GM10248 (cell line): Measurements from ENCODE around the gene RMI1.

ENCODE experiments used
- CTCF ChIA-PET: fragments of 300-600 bp; sonication (Branson Sonifier 250); formaldehyde crosslinking; extraction: SDS; loops from one replicate; lab custom pipeline; 2021; ENCODE audit warnings: antibody characterized with exemption; lab: Yijun Ruan, JAX
- POLR2A ChIA-PET: fragments of 350-650 bp; sonication (Branson Sonifier 250); formaldehyde crosslinking; extraction: SDS; loops from one replicate; lab custom pipeline; 2020; ENCODE audit warnings: antibody characterized with exemption; lab: Yijun Ruan, JAX
- DNase-seq: peaks from one replicate; pipeline ENCODE4 v3.0.0; 2012; ENCODE audit errors: extremely low spot score
- CTCF ChIP-seq: IDR thresholded peaks from 2 replicates; pipeline ENCODE4 v1.5.1; 2012; ENCODE audit warnings: mild to moderate bottlenecking, low read depth; ENCODE audit errors: extremely low read depth, missing control alignments, control extremely low read depth

The RMI1 gene

GRCh38 chr9:83975300-83975699 lies 5.3 kb upstream of the RMI1 start:
- TF ChIP-seq CTCF: no peak
- no peak for DNase-seq
- ChIA-PET CTCF (no interaction called here), POLR2A (interaction anchor here (0.7 kb wide), 1 partner anchor 16 kb away, joined by 4 read pairs; no protein-coding TSS in a partner anchor)

- CTCF ChIA-PET: interaction anchor here (1.0 to 1.1 kb wide), 3 partner anchors 13 to 16 kb away, joined by 3 to 4 read pairs (median 4); no protein-coding TSS in a partner anchor
- POLR2A ChIA-PET: no interaction called here
- no peak for DNase-seq
- TF ChIP-seq CTCF: no peak
Measured at GRCh38 chr9:83976372-83976771, 4.2 kb upstream of the RMI1 start.

GRCh38 chr9:83977196-83977595 lies 3.4 kb upstream of the RMI1 start:
- DNase-seq: no peak
- ChIA-PET CTCF (interaction anchor here (1.0 to 1.5 kb wide), 4 partner anchors 14 to 284 kb away, joined by 3 to 4 read pairs (median 4); no protein-coding TSS in a partner anchor), POLR2A (no interaction called here)
- no peak for TF ChIP-seq CTCF

GRCh38 chr9:83978992-83979811 lies 1.4 kb upstream of the RMI1 start:
- POLR2A ChIA-PET: interaction anchor here (1.4 to 1.8 kb wide), 2 partner anchors 7 to 57 kb away, joined by 4 to 8 read pairs; partner anchors contain the start of gene KIF27
- DNase-seq: peak; percentile 76
- TF ChIP-seq CTCF: no peak
- CTCF ChIA-PET: interaction anchor here (1.1 to 1.7 kb wide), 3 partner anchors 8 to 282 kb away, joined by 3 to 8 read pairs (median 3); no protein-coding TSS in a partner anchor

- no peak for TF ChIP-seq CTCF
- POLR2A ChIA-PET: interaction anchor here (1.0 to 1.8 kb wide), 3 partner anchors 8 to 58 kb away, joined by 4 to 8 read pairs (median 4); partner anchors contain the start of gene KIF27
- CTCF ChIA-PET: interaction anchor here (1.1 to 1.7 kb wide), 3 partner anchors 9 to 193 kb away, joined by 3 to 8 read pairs (median 3); no protein-coding TSS in a partner anchor
- DNase-seq: peak; percentile 99
Measured at GRCh38 chr9:83979812-83980394, 702 bp upstream of the RMI1 start, which contains the start of gene HNRNPK. Gene HNRNPK, minus strand, starts transcription at chr9:83980215. Its CDS starts 1,963 bp downstream, at chr9:83978252.
